Kidney (tissue), 14 donors: ENCODE results near the gene SH3BP5. TPM values are rescaled to one million over a fixed set of nuclear protein-coding genes. Genes with fewer than 3 reads are reported as not detected.

ENCODE experiments used
- DNase-seq, 5 donors: peaks; one replicate each; pipeline ENCODE4 v3.0.0-alpha.2; 2013 to 2020
- FAIRE-seq: peaks from 2 replicates; lab custom pipeline; 2012; peaks lifted over from hg19 to GRCh38; lab: Jason Lieb, UNC
- H3K27ac ChIP-seq, 2 donors: one replicate each; pipeline ENCODE4 v1.7.0; 2013; ENCODE audit warnings: low read depth in 2 of 2, low read length in 2 of 2, inconsistent platforms in 1 of 2
- H3K27me3 ChIP-seq: one replicate; pipeline ENCODE4 v1.7.1; 2013; ENCODE audit warnings: low read length, inconsistent platforms; ENCODE audit not compliant: control insufficient read depth, insufficient read depth
- H3K36me3 ChIP-seq, 3 donors: one replicate each; pipeline versions ENCODE4 v1.7.0 to v1.7.1; 2013; ENCODE audit warnings: low read length in 3 of 3, control low read depth in 1 of 3, inconsistent platforms in 1 of 3; ENCODE audit not compliant: insufficient read depth in 3 of 3, control insufficient read depth in 2 of 3
- H3K4me1 ChIP-seq, 3 donors: one replicate each; pipeline versions ENCODE4 v1.7.0 to v1.7.1; 2013; ENCODE audit warnings: low read length in 3 of 3, inconsistent platforms in 1 of 3, low read depth in 1 of 3; ENCODE audit not compliant: control insufficient read depth in 2 of 3, insufficient read depth in 2 of 3
- H3K4me3 ChIP-seq, 3 donors: one replicate each; pipeline versions ENCODE4 v1.7.0 to v1.8.1; 2013; ENCODE audit warnings: low read length in 3 of 3, control low read depth in 1 of 3, inconsistent platforms in 1 of 3
- H3K9ac ChIP-seq, 3 donors: one replicate each; pipeline versions ENCODE4 v1.7.0 to v1.7.1; 2013; ENCODE audit warnings: low read length in 3 of 3, control low read depth in 1 of 3, inconsistent platforms in 1 of 3
- H3K9me3 ChIP-seq, 3 donors: one replicate each; pipeline versions ENCODE4 v1.7.0 to v1.7.1; 2013; ENCODE audit warnings: low read length in 3 of 3, control low read depth in 1 of 3, inconsistent platforms in 1 of 3; ENCODE audit not compliant: control insufficient read depth in 2 of 3, insufficient read depth in 1 of 3
- CTCF ChIP-seq: IDR thresholded peaks from 3 replicates; pipeline ENCODE4 v1.5.1; 2012; ENCODE audit warnings: mild to moderate bottlenecking, moderate library complexity, borderline replicate concordance; ENCODE audit not compliant: insufficient read depth; ENCODE audit errors: extremely low read depth
- intact Hi-C: fragments of 100-400 bp; cut with DNase I; formaldehyde crosslinking; loops from one replicate; pipeline ENCODE4 v1.11.1; 2022
- polyA plus RNA-seq: library from polyadenylated mRNA; stranded (reverse); fragments of 350-450 nt; fragmentation: Illumina TruSeq; extraction: RNeasy Lipid Tissue Mini Kit (QIAGEN cat#74804); gene quantifications from one replicate; pipeline ENCODE4 v1.2.3, GENCODE V29; 2014; ENCODE audit warnings: low read depth, low replicate concordance; ENCODE audit not compliant: insufficient read depth
- total RNA-seq: library from RNA; stranded (reverse); fragmentation: NEBNext Ultra II Directional; extraction: Animal tissue kit (Norgen Biotek cat#: 25700); gene quantifications from one replicate; pipeline ENCODE4 v1.2.1, GENCODE V29; 2021
- donor health status: control.
- donor health status: control.
- donor health status: control.
- donor health status: control.
- donor health status: control.
- donor health status: DM: yes; HTN: yes; CAD: no.
- donor health status: Normal renal cell carcinoma (clear cell type).

Gene SH3BP5
- total and polyA plus RNA-seq, 2 donors from 2014 or later, result 39.1 to 109 TPM

DNA sequence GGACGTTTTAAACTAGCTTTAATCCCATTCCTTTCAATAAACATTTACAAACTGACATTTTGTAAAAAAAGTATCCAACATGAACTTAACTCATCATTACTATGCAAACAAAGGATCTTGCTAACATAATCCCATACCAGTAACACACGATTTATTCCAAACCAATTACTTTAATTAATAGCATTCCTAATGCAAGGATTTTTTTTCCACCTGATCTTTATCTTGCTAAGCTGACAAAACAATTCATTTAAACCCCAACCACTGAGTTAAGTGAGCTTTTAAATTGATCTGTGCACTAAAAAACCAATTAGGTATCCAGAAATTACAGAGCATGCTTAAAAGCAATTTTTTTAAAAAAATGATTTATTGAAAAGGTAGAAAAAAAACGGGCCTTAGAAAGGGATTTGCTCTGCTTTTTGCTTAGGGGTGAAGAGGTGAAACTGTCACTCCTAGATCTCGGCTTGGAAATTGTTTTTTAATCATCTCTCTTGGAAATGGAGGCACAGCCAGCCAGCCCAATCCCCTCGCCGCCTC lies 1.2 kb downstream of the SH3BP5 start:
- H3K27ac ChIP-seq, result peak overlapping the region; percentile 82 to 84
- H3K9ac ChIP-seq, result peak overlapping the region; percentile 63 to 83 (median 74)
- peaks cover 0 to 3% (median 0%) of the 10 kb centered on the region in 3 donors for H3K36me3 ChIP-seq
- intact Hi-C loops, result loop anchor here (10.0 kb wide), 1 partner anchor 56 kb away; no protein-coding TSS in a partner anchor
- no peaks in the 10 kb centered on the region for H3K9me3 ChIP-seq
- TF ChIP-seq CTCF, result no peak
- FAIRE-seq (no peak), DNase-seq (no peak)
- H3K4me1 ChIP-seq, result peaks cover 10 to 13% (median 10%) of the 10 kb centered on the region in 3 donors
- peak overlapping the region; percentile 74 to 89 (median 88) for H3K4me3 ChIP-seq
- no peaks in the 10 kb centered on the region for H3K27me3 ChIP-seq

- DNase-seq, result peak in 4 of 5 donors; percentile 71 to 82 (median 76)
- Histone ChIP-seq H3K9ac (peak overlapping the region in 2 of 3 donors; percentile 28 to 83), H3K27ac (peak overlapping the region; percentile 5 to 84), H3K27me3 (no peaks in the 10 kb centered on the region), H3K4me3 (peak overlapping the region; percentile 74 to 89 (median 88)), H3K4me1 (peaks cover 15 to 19% (median 16%) of the 10 kb centered on the region in 3 donors), H3K9me3 (no peaks in the 10 kb centered on the region), H3K36me3 (peaks cover 0 to 3% (median 0%) of the 10 kb centered on the region in 3 donors)
- no peak for FAIRE-seq
- intact Hi-C loops, result loop anchor here (10.0 kb wide), 1 partner anchor 55 kb away; no protein-coding TSS in a partner anchor
- TF ChIP-seq CTCF, result no peak
These were observed 2.3 kb downstream of the SH3BP5 start for GRCh38 chr3:15330031-15330596.

DNA sequence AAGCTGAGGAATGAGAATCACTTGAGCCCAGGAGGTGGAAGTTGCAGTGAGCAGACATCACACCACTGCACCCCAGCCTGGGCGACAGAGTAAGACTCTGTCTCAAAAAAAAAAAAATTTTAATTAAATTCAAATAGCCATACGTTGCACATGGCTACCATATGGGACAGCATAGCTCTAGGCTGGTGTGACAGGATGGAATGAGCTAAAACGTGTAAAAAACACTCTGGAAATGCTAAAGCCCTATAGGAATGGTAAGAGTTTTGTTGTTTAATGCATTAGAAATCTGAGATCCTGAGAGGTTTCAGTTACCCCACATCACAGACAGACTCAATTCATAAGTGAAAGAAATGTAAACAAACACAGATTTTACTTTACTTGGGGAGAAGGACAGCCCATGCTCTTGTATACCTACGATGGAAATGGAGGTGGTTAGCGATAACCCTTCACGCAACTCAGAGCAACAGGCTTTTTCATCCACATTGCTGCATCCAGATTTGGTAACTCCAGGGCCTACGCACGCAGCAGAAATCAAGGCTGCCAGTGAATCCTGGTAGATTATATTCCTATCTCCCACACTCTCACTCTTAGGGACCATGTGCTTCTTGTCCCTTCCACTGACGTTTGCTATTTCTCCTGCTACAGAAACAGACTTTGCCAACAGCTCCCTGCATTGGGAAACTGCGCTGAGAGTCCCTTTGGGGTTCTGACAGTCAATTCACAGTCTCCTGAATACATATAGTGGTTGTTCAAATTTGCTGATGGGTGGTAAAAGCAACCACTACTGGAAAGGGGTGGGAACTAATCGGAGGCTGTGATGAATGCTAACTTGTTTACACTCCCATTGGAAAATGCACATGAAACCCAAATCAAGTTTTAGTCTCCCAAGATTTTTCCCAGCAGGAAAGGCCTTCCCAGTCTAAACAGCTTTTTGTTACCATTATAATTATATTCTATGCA lies 3.1 kb downstream of the SH3BP5 start:
- Histone ChIP-seq H3K27me3 (no peaks in the 10 kb centered on the region), H3K9me3 (no peaks in the 10 kb centered on the region), H3K9ac (no peak overlapping the region), H3K36me3 (peaks cover 0 to 3% (median 0%) of the 10 kb centered on the region in 3 donors), H3K27ac (peak overlapping the region; percentile 5 to 30), H3K4me3 (peak overlapping the region in 1 of 3 donors; percentile 88), H3K4me1 (peaks cover 17 to 27% (median 21%) of the 10 kb centered on the region in 3 donors)
- intact Hi-C loops, result loop anchor here (10.0 kb wide), 1 partner anchor 55 kb away; no protein-coding TSS in a partner anchor
- DNase-seq (no peak), FAIRE-seq (no peak)
- TF ChIP-seq CTCF, result no peak
